Measurements from ENCODE around the gene GNPDA1. TPM values are rescaled to one million over a fixed set of nuclear protein-coding genes. Genes with fewer than 3 reads are reported as not detected.
"Not testable (repeated sequence)": the region's sequence is repeated elsewhere in the genome, so short reads cannot be mapped to it uniquely, and the experiment has no call there.

GNPDA1 gene
- total RNA-seq, 1 experiment from 2014 or later: 99.9 TPM

DNA sequence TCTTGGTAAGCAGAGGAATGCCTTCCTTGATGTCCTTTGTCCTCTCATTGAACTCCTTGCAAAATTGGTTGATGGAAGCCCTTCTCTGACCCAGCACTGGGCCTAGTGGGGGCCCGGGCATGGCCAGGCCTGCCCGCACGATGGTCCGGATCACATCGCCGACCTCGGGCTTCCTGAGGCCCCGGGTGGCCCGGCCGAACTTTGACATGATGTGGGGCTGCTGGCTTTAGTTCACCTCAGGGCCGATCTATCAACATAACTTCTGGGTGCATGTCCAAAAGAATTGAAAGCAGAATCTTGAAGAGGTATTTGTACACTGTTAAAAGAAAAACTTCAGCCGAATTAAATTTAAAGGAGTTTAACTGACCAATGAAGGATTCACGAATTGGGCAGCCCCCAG is 24.1 kb upstream of the GNPDA1 start:
- Histone ChIP-seq H3K36me3 (ENCODE audit: control insufficient read depth, insufficient read depth, low read length) (no peaks in the 10 kb centered on the region), H3K4me3 (ENCODE audit: low read depth in 2 of 2, low read length in 2 of 2) (no peak overlapping the region), H3K4me1 (ENCODE audit: control insufficient read depth, insufficient read depth, low read length) (no peaks in the 10 kb centered on the region), H3K27ac (ENCODE audit: low read length) (no peak overlapping the region), H3K9me3 (ENCODE audit: control insufficient read depth, insufficient read depth, low read depth, low read length) (no peaks in the 10 kb centered on the region), H3K27me3 (ENCODE audit: control insufficient read depth, insufficient read depth, low read length) (no peaks in the 10 kb centered on the region)
- ATAC-seq: no peak
- TF ChIP-seq SIN3A (IDR thresholded peaks at IDR 0.05; ENCODE audit: borderline replicate concordance, insufficient read depth, low read depth, low read length) (no peak), POLR2AphosphoS5 (IDR thresholded peaks at IDR 0.05; ENCODE audit: low read depth, low read length) (no peak), TCF7L2 (IDR thresholded peaks at IDR 0.05; ENCODE audit: low read depth, low read length) (no peak)
- TF ChIP-seq, protein P1, sequence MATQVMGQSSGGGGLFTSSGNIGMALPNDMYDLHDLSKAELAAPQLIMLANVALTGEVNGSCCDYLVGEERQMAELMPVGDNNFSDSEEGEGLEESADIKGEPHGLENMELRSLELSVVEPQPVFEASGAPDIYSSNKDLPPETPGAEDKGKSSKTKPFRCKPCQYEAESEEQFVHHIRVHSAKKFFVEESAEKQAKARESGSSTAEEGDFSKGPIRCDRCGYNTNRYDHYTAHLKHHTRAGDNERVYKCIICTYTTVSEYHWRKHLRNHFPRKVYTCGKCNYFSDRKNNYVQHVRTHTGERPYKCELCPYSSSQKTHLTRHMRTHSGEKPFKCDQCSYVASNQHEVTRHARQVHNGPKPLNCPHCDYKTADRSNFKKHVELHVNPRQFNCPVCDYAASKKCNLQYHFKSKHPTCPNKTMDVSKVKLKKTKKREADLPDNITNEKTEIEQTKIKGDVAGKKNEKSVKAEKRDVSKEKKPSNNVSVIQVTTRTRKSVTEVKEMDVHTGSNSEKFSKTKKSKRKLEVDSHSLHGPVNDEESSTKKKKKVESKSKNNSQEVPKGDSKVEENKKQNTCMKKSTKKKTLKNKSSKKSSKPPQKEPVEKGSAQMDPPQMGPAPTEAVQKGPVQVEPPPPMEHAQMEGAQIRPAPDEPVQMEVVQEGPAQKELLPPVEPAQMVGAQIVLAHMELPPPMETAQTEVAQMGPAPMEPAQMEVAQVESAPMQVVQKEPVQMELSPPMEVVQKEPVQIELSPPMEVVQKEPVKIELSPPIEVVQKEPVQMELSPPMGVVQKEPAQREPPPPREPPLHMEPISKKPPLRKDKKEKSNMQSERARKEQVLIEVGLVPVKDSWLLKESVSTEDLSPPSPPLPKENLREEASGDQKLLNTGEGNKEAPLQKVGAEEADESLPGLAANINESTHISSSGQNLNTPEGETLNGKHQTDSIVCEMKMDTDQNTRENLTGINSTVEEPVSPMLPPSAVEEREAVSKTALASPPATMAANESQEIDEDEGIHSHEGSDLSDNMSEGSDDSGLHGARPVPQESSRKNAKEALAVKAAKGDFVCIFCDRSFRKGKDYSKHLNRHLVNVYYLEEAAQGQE (IDR thresholded peaks at IDR 0.05; ENCODE audit: insufficient read depth in 1 of 2, low read depth in 2 of 2, low read length in 1 of 2): no peak
- TF ChIP-seq, protein P2, sequence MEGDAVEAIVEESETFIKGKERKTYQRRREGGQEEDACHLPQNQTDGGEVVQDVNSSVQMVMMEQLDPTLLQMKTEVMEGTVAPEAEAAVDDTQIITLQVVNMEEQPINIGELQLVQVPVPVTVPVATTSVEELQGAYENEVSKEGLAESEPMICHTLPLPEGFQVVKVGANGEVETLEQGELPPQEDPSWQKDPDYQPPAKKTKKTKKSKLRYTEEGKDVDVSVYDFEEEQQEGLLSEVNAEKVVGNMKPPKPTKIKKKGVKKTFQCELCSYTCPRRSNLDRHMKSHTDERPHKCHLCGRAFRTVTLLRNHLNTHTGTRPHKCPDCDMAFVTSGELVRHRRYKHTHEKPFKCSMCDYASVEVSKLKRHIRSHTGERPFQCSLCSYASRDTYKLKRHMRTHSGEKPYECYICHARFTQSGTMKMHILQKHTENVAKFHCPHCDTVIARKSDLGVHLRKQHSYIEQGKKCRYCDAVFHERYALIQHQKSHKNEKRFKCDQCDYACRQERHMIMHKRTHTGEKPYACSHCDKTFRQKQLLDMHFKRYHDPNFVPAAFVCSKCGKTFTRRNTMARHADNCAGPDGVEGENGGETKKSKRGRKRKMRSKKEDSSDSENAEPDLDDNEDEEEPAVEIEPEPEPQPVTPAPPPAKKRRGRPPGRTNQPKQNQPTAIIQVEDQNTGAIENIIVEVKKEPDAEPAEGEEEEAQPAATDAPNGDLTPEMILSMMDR (IDR thresholded peaks at IDR 0.05): no peak
- no peak for DNase-seq (ENCODE audit: low read depth, low spot score)
- BruUV-seq (replicated peaks): no TSS peak
- in situ Hi-C loops (cut with HindIII; ENCODE audit: low pct_unique_long_range_greater_than_20kb, low sequenced_read_pairs): no loop called here
- intact Hi-C loops (cut with micrococcal nuclease; ENCODE audit: unreplicated experiment): no loop called here
- ChIA-PET POLR2A (no interaction called here), CTCF (no interaction called here)

DNA sequence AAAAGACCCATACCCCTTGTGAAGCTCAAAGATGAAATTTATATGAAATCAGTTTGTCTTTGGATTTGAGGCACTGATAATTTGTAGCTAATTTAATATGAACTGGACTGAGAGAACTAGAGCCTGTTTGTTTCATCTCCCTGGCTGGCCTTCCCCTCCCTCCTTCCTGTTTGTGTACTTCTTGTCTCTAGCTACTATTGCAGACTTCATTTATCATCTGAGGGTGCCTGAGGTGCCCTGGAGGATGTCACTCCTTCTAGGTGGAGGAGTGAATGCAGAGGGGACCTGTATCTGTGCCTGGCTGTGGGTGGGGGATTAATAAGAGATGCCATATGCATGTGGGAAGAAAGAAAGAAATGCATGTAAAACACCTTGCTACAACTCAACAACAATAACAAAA is 22.2 kb upstream of the GNPDA1 start:
- no peak overlapping the region for H3K27ac ChIP-seq (ENCODE audit: low read length)
- intact Hi-C loops (cut with micrococcal nuclease; ENCODE audit: unreplicated experiment) (no loop called here), in situ Hi-C loops (cut with HindIII; ENCODE audit: low pct_unique_long_range_greater_than_20kb, low sequenced_read_pairs) (no loop called here)
- H3K36me3 ChIP-seq (ENCODE audit: control insufficient read depth, insufficient read depth, low read length): no peaks in the 10 kb centered on the region
- DNase-seq (ENCODE audit: low read depth, low spot score): no peak
- POLR2A ChIA-PET: no interaction called here
- ATAC-seq: no peak
- no peaks in the 10 kb centered on the region for H3K4me1 ChIP-seq (ENCODE audit: control insufficient read depth, insufficient read depth, low read length)
- no peaks in the 10 kb centered on the region for H3K9me3 ChIP-seq (ENCODE audit: control insufficient read depth, insufficient read depth, low read depth, low read length)
- no TSS peak for BruUV-seq (replicated peaks)
- H3K27me3 ChIP-seq (ENCODE audit: control insufficient read depth, insufficient read depth, low read length): no peaks in the 10 kb centered on the region
- H3K4me3 ChIP-seq (ENCODE audit: low read depth in 2 of 2, low read length in 2 of 2): no peak overlapping the region
- CTCF ChIA-PET: interaction anchor here (0.6 kb wide), 1 partner anchor 109 kb away, joined by 5 read pairs; no protein-coding TSS in a partner anchor
- TF ChIP-seq TCF7L2 (IDR thresholded peaks at IDR 0.05; ENCODE audit: low read depth, low read length) (no peak), POLR2AphosphoS5 (IDR thresholded peaks at IDR 0.05; ENCODE audit: low read depth, low read length) (no peak), SIN3A (IDR thresholded peaks at IDR 0.05; ENCODE audit: borderline replicate concordance, insufficient read depth, low read depth, low read length) (no peak)
- TF ChIP-seq, protein P1 (IDR thresholded peaks at IDR 0.05; ENCODE audit: insufficient read depth in 1 of 2, low read depth in 2 of 2, low read length in 1 of 2): no peak
- TF ChIP-seq, protein P2 (IDR thresholded peaks at IDR 0.05): no peak

DNA sequence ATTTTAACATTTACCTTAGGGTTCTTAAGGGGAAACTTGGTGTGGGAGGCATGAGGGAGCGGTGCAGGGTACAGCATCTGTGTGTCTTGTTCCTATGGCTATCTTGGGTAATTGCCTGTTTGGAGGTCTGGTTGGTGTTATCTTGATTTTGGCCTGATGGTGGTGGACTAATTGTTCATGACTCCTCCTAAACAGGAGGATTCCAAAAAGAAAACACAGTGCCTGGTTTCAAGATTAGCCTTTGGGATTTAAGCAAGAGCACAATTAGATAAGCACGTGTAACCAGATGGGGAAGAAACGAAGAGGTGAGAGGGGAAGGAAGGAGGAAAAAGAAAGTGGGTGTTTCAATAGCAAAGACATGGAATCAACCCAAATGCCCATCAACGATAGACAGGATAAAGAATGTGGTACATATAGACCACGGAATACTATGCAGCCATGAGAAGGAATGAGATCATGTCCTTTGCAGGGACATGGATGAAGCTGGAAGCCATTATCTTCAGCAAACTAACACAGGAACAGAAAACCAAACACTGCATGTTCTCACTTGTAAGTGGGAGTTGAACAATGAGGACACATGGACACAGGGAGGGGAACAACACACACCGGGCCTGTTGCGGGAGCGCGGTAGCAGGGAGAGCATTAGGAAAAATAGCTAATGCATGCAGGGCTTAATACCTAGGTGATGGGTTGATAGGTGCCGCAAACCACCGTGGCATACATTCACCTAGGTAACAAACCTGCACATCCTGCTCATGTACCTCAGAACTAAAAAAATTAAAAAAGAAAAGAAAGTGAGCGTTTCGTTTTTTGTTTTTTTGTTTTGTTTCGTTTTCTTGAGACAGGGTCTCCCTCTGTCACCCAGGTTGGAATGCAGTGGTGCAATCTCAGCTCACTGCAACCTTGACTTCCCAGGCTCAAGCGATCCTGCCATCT is 21.1 kb upstream of the GNPDA1 start:
- H3K27ac ChIP-seq (ENCODE audit: low read length); BruUV-seq (replicated peaks); CTCF ChIA-PET; H3K36me3 ChIP-seq (ENCODE audit: control insufficient read depth, insufficient read depth, low read length); DNase-seq (ENCODE audit: low read depth, low spot score); intact Hi-C loops (cut with micrococcal nuclease; ENCODE audit: unreplicated experiment); H3K27me3 ChIP-seq (ENCODE audit: control insufficient read depth, insufficient read depth, low read length); H3K4me1 ChIP-seq (ENCODE audit: control insufficient read depth, insufficient read depth, low read length); H3K4me3 ChIP-seq (ENCODE audit: low read depth in 2 of 2, low read length in 2 of 2); POLR2A ChIA-PET; in situ Hi-C loops (cut with HindIII; ENCODE audit: low pct_unique_long_range_greater_than_20kb, low sequenced_read_pairs); H3K9me3 ChIP-seq (ENCODE audit: control insufficient read depth, insufficient read depth, low read depth, low read length); ATAC-seq: not testable (repeated sequence)

Measured in Panc1 (cell line).